Right renal cortex interstitium (tissue), 3 donors: ENCODE measurements around the gene THSD8. TPM values are rescaled to one million over a fixed set of nuclear protein-coding genes. Genes with fewer than 3 reads are reported as not detected.

ENCODE experiments used
- DNase-seq, 3 donors: peaks; one replicate each; pipeline ENCODE4 v3.0.0-alpha.2; 2013; ENCODE audit warnings: low read depth in 3 of 3, low spot score in 2 of 3
- polyA plus RNA-seq, 3 donors: library from polyadenylated mRNA; unstranded; fragments of 120-200 nt; gene quantifications; one replicate each; pipeline ENCODE4 v1.2.1, GENCODE V29; 2013; ENCODE audit not compliant: insufficient read length in 3 of 3

Gene THSD8
- 1 to 10 TPM; 1.7 to 7.5 (median 5.9) TPM for polyA plus RNA-seq

GRCh38 chr19:12801466-12802266 is at the start of gene THSD8, which contains the start of gene PRDX2:
Gene THSD8, plus strand, starts transcription at chr19:12802069. Its CDS starts 3 bp downstream, at chr19:12802072.
Gene PRDX2, minus strand, starts transcription at chr19:12801800. Its CDS starts 539 bp downstream, at chr19:12801261.
- no peak for DNase-seq

- DNase-seq = no peak
These were observed 47.2 kb upstream of the THSD8 start for GRCh38 chr19:12754465-12755196.

GRCh38 chr19:12756150-12756883 is 45.6 kb upstream of the THSD8 start:
- no peak for DNase-seq

GRCh38 chr19:12757544-12758274 is 44.2 kb upstream of the THSD8 start:
- DNase-seq = no peak

DNA sequence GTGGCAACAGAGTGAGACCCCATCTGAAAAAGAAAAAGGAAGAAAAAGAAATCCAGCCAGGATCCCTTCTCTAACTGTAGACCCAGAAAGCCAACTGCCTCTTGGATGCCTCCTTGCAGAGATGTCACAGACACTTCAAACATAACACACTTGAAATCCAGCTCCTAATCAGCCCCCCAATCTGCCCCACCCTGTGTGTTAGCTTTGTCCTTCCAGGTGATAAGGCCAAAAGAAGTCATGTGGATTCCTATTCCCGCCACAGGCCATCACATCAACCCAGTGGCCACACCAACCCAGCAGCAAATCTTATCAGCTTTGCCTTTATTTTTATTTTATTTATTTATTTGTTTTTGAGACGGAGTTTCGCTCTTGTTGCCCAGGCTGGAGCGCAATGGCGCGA is 42.2 kb upstream of the THSD8 start:
- DNase-seq = no peak

GRCh38 chr19:12763100-12763499 is 38.8 kb upstream of the THSD8 start:
- DNase-seq = no peak

DNA sequence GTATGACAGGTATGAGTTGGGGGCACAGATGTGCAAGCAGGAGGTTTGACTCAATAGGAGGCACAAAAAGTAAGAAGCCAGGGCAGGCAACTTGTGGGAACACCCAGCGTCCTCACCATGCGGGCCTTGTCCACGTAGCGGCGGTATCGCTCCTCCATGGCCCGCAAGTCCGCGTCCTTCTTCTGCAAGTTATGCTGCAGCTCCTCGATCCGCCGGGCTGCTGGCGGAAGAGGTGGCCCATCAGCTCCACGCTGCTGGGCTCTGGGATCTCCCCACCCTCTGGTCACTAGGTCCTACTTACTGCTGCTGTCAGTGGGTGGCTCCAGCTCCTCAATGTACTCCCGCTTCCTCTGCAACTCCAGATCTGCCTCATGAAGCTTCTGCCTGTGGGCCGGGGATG is 37.2 kb upstream of the THSD8 start:
- no peak for DNase-seq

- no peak for DNase-seq
These were observed 35.8 kb upstream of the THSD8 start for GRCh38 chr19:12766051-12766521.

- DNase-seq = no peak
These were observed 34.7 kb upstream of the THSD8 start for GRCh38 chr19:12767150-12767549.

DNA sequence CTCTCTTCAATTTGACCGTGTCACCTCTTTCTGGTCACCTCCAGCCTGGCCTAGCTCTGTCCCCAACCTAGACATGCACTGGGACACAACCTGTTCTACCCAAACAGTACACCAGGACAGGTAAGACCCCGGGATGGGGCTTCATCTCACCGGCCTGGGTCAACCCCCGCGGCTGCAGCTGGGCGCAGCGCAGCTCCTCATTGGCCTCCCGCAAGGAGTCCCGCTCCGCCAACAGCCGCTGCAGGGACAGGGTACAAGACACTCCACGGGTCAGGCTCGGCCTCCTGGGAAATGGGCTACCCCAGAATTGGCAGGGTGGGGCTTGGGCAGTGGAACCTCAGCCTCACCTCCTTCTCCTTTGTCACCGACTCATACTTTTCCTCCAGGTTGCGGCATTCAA is 34.2 kb upstream of the THSD8 start:
- DNase-seq = no peak

- DNase-seq = no peak
These were observed 32.2 kb upstream of the THSD8 start for GRCh38 chr19:12769689-12770088.

- DNase-seq = no peak
These were observed 30.9 kb upstream of the THSD8 start for GRCh38 chr19:12770922-12771321.

GRCh38 chr19:12772323-12772722 is 29.5 kb upstream of the THSD8 start:
- no peak for DNase-seq

DNA sequence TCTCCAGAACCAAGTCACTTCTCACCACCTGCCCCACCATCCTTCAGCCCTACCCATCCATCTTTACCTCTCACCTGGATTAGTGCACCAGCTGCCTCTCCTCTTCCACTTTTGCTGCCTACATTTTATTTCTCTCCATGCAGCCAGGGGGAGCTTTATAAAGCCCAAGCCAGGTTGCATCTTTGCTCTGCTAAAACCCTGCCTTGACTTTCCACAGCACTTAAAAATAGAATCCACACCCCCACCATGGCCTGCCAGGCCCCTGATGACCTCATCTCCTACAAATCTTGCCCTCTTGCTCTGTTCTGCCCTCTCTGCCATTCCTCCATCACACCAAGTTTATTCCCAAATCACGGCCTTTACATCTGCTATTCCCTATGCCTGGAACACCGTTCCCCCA is 28.3 kb upstream of the THSD8 start:
- no peak for DNase-seq

DNA sequence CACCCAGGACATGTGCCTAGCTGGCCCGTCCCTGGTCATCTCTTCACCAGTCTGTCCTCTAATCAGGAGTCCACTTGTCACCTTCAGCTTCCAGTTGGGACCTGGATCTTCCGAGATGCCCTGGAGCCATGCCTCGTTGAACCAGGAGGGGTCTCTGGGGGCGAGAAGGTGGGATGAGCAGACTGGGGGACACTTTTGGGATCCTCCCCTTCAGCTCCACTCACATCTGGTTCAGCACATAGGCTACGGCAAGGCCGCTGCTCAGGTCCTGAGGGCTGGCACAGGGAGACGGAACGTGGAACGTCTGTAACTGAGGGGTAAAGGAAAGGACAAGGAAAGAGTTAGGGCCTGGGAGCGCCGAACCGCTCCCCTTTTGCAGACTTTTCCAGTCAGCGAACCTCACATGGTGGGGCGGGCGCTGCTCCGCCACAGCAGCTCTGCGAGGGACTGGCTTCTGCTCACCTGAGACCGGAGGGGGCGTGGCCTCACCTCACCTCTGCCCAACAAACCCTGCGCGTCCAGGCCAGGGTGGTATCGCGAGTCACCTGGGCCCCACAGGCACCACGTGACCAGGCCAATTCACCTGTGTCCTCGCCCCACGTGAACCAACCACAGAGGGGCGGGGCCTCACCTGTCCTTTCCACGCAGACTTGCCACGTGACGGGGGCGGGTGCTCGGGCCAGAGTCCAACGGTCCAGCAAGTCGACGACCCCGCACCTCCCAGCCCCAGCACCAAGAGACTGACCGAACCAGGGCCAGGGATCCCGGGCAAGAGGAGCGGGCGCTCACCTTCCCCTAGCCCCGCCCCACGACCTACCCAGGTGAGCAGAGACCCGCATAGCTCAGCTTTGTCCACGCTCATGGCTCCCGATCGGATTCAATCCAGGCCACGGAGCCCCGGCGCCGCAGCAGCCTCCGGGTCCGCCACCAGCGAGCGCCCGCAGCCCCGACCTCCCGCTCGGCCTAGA is 27.0 kb upstream of the THSD8 start, which contains the start of gene HOOK2:
HOOK2 (minus strand) TSS at position 965 of the 968 bp plus-strand sequence; CDS start at position 862, 103 bp downstream.
- no peak for DNase-seq

DNA sequence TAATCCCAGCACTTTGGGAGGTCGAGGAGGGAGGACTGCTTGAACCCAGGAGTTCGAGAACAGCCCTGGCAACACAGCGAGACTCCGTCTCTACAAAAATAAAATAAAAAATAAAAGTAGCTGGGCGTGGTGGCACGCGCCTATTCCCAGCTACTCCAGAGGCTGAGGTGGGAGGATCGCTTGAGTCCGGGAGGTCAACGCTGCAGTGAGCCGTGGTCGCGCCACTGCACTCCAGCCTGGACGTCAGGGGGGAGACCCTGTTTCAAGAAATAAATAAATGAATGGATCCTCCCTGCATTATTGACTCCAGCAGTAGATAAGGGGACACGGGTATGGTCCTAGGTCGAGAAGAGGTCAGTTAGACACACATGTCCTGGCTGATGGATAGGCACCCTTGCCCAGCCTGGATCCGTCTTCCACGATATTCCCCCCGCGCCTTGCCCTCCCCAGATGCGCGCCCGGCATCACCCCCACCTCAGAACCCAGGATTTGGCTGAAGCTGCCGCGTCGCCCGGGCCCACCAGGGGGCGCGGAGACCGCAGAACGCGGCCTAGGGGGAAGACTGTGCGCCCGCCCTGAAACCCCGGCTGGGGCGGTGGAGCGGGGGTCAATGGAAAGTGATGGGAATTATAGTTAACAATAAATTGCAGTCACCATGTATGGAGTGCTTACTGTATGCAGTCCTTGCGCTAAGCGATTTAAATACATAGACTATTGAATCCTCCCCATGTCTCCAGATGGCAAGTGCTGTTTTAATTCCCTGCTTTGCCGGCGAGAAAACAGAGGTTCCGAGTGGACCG is 24.5 kb upstream of the THSD8 start:
- DNase-seq = no peak

DNA sequence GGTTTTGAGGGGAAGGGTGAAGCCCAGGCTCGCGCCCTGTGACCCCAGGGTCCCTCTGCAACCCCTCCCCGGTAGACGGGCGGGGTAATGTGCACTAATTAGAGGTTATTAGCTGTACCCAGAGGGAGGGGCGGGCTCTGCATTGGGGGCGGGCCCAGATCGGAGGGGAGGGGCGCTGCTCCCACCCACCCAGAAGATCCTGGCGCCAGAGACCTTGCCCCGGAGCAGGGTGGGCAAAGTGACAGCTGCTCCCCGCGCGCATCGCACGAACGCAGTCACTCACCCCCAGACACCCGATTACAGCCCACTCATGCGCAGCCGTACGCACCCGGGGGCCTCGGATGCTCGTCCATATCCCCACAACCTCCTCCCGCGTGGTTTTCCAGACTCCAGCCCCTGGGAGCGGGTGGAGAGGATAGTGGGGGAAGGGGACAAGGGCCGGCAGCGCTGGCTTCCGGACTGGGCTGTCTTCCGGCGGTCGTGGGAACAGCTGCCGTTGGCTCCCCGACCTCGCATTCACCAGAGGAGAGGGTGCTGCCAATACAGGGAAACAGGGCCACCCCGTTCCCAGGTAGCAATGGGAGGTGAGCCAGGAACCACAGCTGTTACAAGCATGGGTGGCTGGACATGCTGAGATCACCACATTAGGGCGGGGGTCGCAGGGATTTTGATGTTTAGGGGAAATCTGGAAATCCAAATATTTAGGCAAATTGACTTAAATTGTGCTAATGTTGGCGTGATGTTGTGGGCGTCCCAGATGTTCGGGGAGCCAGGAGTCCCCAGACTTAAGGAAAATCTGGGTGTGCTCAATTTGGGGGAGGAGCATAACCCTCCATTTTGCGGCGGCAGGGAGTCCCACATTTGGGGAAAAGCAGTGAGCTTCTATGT is 23.6 kb upstream of the THSD8 start:
- no peak for DNase-seq

- DNase-seq = no peak
These were observed 23.0 kb upstream of the THSD8 start for GRCh38 chr19:12778905-12779161.
